ENCODE measurements around the gene CD55.

DNA sequence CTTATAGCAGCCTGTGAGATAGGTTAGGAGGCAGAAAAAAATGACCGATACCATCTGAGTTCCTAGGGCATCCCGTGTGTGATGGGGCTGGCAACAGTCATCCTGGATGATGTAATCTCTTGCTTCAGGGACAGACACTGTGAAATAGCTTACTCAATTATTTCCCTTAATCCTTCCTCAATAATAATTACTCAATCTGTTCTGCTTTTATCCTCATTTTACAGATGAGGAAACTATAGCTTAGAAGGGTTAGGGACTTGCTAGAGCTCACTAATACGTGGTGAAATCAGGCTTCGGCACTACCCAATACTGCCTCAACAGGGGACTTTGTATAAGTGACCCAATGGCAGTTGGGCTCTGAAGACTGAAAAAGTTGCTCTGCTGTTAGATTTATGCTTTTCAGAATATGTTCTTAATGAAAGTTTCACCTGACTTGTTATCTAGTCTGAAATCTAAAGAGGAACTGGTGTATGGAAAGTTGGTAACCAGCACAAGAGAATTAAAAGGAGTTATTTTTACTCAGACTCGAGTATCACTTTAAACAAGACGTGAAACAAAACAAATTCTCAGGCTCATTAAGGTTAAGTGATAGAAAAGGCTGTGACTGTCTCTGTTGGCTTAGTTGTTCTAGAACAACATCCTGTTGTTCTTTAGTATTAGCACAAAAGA is 14.4 kb downstream of the CD55 start:
- TF ChIP-seq EZH2phosphoT487 (IDR thresholded peaks at IDR 0.05; ENCODE audit: insufficient read depth, low read depth) (no peak), EZH2 (IDR thresholded peaks at IDR 0.05; ENCODE audit: insufficient read depth, poor library complexity, severe bottlenecking) (no peak)

Data from GM23248 (cell line).